ENCODE results near the gene WDR87.
"Not testable (repeated sequence)": the region's sequence is repeated elsewhere in the genome, so short reads cannot be mapped to it uniquely, and the experiment has no call there.

The WDR87 gene

DNA sequence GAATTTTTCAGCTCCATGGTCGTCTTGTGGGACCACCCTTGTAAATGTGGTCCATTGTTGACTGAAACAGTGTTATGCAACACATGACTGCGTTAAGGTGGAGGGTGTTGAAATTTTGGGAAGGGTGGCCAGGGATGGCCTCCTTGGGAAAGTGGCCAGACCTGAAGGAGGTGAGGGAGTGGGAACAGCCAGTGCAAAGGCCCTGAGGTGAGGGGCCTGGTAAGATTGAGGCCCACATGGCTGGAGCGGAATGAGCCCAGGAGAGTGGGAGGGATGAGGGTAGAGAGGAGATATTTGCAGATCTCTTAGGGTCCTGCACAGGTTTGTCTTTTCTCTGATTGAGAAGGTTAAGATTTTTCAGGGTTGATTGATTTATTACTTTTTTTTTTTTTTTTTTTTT, 18.8 kb upstream of the WDR87 start:
- no peaks in the 10 kb centered on the region for H3K9me2 ChIP-seq (ENCODE audit: low read depth, low read length)
- TF ChIP-seq CTCF (IDR thresholded peaks at IDR 0.05; ENCODE audit: low read length) = no peak
- TF ChIP-seq EZH2 (IDR thresholded peaks at IDR 0.05; ENCODE audit: borderline replicate concordance, low read length) = no peak
- H3K9me3 ChIP-seq (ENCODE audit: low read length) = no peaks in the 10 kb centered on the region
- H3K9ac ChIP-seq (ENCODE audit: low read length) = no peak overlapping the region
- no peaks in the 10 kb centered on the region for H4K20me1 ChIP-seq (ENCODE audit: insufficient read depth, low read length)
- H3K4me2 ChIP-seq (ENCODE audit: low read length) = no peak overlapping the region
- H3K4me1 ChIP-seq (ENCODE audit: insufficient read depth, low read length, severe bottlenecking) = peaks cover 96% of the 10 kb centered on the region
- peak overlapping the region; percentile 100 for H3K27ac ChIP-seq (ENCODE audit: low read depth, low read length, poor library complexity, severe bottlenecking)
- no peak overlapping the region for H2AFZ ChIP-seq (ENCODE audit: low read length)
- no peak overlapping the region for H3K4me3 ChIP-seq (ENCODE audit: low read depth, low read length, poor library complexity, severe bottlenecking)
- H3K36me3 ChIP-seq (ENCODE audit: insufficient read depth, low read length) = peaks cover 10% of the 10 kb centered on the region
- H3K79me2 ChIP-seq (ENCODE audit: insufficient read depth, low read length) = 0 out of 2 replicates have a peak, but pooled peaks cover 4% of the 10 kb centered on the region
- H3F3A ChIP-seq (ENCODE audit: insufficient read depth, low read length) = no peaks in the 10 kb centered on the region
- no peaks in the 10 kb centered on the region for H3K27me3 ChIP-seq (ENCODE audit: insufficient read depth, low read length)

GRCh38 chr19:37924573-37924972, 18.2 kb upstream of the WDR87 start:
- peaks cover 10% of the 10 kb centered on the region for H3K36me3 ChIP-seq (ENCODE audit: insufficient read depth, low read length)
- not testable (repeated sequence) for H3K9me2 ChIP-seq (ENCODE audit: low read depth, low read length); H3K27me3 ChIP-seq (ENCODE audit: insufficient read depth, low read length); H2AFZ ChIP-seq (ENCODE audit: low read length); H4K20me1 ChIP-seq (ENCODE audit: insufficient read depth, low read length); H3K9me3 ChIP-seq (ENCODE audit: low read length); H3K9ac ChIP-seq (ENCODE audit: low read length); H3K79me2 ChIP-seq (ENCODE audit: insufficient read depth, low read length); H3F3A ChIP-seq (ENCODE audit: insufficient read depth, low read length); H3K4me3 ChIP-seq (ENCODE audit: low read depth, low read length, poor library complexity, severe bottlenecking); H3K4me2 ChIP-seq (ENCODE audit: low read length)
- peaks cover 98% of the 10 kb centered on the region for H3K4me1 ChIP-seq (ENCODE audit: insufficient read depth, low read length, severe bottlenecking)
- H3K27ac ChIP-seq (ENCODE audit: low read depth, low read length, poor library complexity, severe bottlenecking) = peak overlapping the region; percentile 100

GRCh38 chr19:37920591-37921450, 14.4 kb upstream of the WDR87 start:
- Histone ChIP-seq H3K27me3 (ENCODE audit: insufficient read depth, low read length) (no peaks in the 10 kb centered on the region), H3K9ac (ENCODE audit: low read length) (peak overlapping the region; percentile 70), H4K20me1 (ENCODE audit: insufficient read depth, low read length) (no peaks in the 10 kb centered on the region), H3K9me3 (ENCODE audit: low read length) (no peaks in the 10 kb centered on the region), H3K4me1 (ENCODE audit: insufficient read depth, low read length, severe bottlenecking) (peaks cover 86% of the 10 kb centered on the region), H3K36me3 (ENCODE audit: insufficient read depth, low read length) (peaks cover 10% of the 10 kb centered on the region), H3K79me2 (ENCODE audit: insufficient read depth, low read length) (peaks cover 20% of the 10 kb centered on the region), H3K4me2 (ENCODE audit: low read length) (peak overlapping the region; percentile 71), H3K27ac (ENCODE audit: low read depth, low read length, poor library complexity, severe bottlenecking) (peak overlapping the region; percentile 100), H2AFZ (ENCODE audit: low read length) (no peak overlapping the region), H3F3A (ENCODE audit: insufficient read depth, low read length) (no peaks in the 10 kb centered on the region), H3K4me3 (ENCODE audit: low read depth, low read length, poor library complexity, severe bottlenecking) (peak overlapping the region; percentile 37), H3K9me2 (ENCODE audit: low read depth, low read length) (no peaks in the 10 kb centered on the region)
- TF ChIP-seq EZH2 (IDR thresholded peaks at IDR 0.05; ENCODE audit: borderline replicate concordance, low read length) (no peak), CTCF (IDR thresholded peaks at IDR 0.05; ENCODE audit: low read length) (no peak)

Measured in OCI-LY1 (cell line).